ENCODE results near the gene GFER.

DNA sequence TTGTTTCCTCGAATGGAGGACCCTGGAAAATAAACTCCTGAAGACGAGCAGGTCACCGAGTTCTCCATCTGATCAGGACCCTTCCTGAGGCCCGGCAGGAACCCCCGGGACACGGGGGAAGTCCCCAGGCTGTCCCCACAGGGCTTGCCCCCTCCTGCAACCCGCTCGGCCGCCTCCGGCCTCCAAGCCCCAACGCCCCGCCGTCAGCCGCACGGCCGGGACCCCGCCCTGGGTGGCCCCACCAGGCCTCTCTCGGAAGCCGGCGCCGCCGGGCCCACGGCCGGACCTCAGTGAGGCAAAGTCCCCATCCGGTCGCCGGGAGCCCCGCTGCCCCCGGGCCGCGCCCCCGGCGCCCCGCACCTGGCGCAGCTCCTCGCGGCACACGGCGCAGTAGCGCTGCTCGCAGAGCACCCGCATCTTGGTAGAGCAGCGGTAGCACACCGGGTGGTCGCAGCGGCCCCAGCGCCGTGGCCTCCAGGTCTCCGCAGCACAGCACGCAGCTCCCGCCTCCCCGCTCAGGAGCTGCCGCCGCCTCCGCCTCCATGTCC, 25.2 kb downstream of the GFER start:
- TF ChIP-seq, protein P1, sequence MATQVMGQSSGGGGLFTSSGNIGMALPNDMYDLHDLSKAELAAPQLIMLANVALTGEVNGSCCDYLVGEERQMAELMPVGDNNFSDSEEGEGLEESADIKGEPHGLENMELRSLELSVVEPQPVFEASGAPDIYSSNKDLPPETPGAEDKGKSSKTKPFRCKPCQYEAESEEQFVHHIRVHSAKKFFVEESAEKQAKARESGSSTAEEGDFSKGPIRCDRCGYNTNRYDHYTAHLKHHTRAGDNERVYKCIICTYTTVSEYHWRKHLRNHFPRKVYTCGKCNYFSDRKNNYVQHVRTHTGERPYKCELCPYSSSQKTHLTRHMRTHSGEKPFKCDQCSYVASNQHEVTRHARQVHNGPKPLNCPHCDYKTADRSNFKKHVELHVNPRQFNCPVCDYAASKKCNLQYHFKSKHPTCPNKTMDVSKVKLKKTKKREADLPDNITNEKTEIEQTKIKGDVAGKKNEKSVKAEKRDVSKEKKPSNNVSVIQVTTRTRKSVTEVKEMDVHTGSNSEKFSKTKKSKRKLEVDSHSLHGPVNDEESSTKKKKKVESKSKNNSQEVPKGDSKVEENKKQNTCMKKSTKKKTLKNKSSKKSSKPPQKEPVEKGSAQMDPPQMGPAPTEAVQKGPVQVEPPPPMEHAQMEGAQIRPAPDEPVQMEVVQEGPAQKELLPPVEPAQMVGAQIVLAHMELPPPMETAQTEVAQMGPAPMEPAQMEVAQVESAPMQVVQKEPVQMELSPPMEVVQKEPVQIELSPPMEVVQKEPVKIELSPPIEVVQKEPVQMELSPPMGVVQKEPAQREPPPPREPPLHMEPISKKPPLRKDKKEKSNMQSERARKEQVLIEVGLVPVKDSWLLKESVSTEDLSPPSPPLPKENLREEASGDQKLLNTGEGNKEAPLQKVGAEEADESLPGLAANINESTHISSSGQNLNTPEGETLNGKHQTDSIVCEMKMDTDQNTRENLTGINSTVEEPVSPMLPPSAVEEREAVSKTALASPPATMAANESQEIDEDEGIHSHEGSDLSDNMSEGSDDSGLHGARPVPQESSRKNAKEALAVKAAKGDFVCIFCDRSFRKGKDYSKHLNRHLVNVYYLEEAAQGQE (IDR thresholded peaks at IDR 0.05; ENCODE audit: borderline replicate concordance) = no peak
- TF ChIP-seq, protein P1 (CRISPR knock-in tag; IDR thresholded peaks at IDR 0.05; ENCODE audit: low read depth) = peak; percentile 44; the same call in 1 of the 2 replicates
- TF ChIP-seq CBX5 (IDR thresholded peaks at IDR 0.05; ENCODE audit: borderline replicate concordance, low read depth) = no peak
- no peak for TF ChIP-seq RBM22 (IDR thresholded peaks at IDR 0.05; ENCODE audit: low read depth, low read length, poor library complexity, severe bottlenecking)
- TF ChIP-seq ZNF282 (CRISPR knock-in tag; IDR thresholded peaks at IDR 0.05) = 0 out of 2 replicates have a peak, but pooled peaks have one; percentile 25
